Kidney (tissue), 14 donors: Measurements from ENCODE around the gene AGBL5. TPM values are rescaled to one million over a fixed set of nuclear protein-coding genes. Genes with fewer than 3 reads are reported as not detected.

ENCODE experiments used
- DNase-seq, 5 donors: peaks; one replicate each; pipeline ENCODE4 v3.0.0-alpha.2; 2013 to 2020
- FAIRE-seq: peaks from 2 replicates; lab custom pipeline; 2012; peaks lifted over from hg19 to GRCh38; lab: Jason Lieb, UNC
- H3K27ac ChIP-seq, 2 donors: one replicate each; pipeline ENCODE4 v1.7.0; 2013; ENCODE audit warnings: low read depth in 2 of 2, low read length in 2 of 2, inconsistent platforms in 1 of 2
- H3K27me3 ChIP-seq: one replicate; pipeline ENCODE4 v1.7.1; 2013; ENCODE audit warnings: low read length, inconsistent platforms; ENCODE audit not compliant: control insufficient read depth, insufficient read depth
- H3K36me3 ChIP-seq, 3 donors: one replicate each; pipeline versions ENCODE4 v1.7.0 to v1.7.1; 2013; ENCODE audit warnings: low read length in 3 of 3, control low read depth in 1 of 3, inconsistent platforms in 1 of 3; ENCODE audit not compliant: insufficient read depth in 3 of 3, control insufficient read depth in 2 of 3
- H3K4me1 ChIP-seq, 3 donors: one replicate each; pipeline versions ENCODE4 v1.7.0 to v1.7.1; 2013; ENCODE audit warnings: low read length in 3 of 3, inconsistent platforms in 1 of 3, low read depth in 1 of 3; ENCODE audit not compliant: control insufficient read depth in 2 of 3, insufficient read depth in 2 of 3
- H3K4me3 ChIP-seq, 3 donors: one replicate each; pipeline versions ENCODE4 v1.7.0 to v1.8.1; 2013; ENCODE audit warnings: low read length in 3 of 3, control low read depth in 1 of 3, inconsistent platforms in 1 of 3
- H3K9ac ChIP-seq, 3 donors: one replicate each; pipeline versions ENCODE4 v1.7.0 to v1.7.1; 2013; ENCODE audit warnings: low read length in 3 of 3, control low read depth in 1 of 3, inconsistent platforms in 1 of 3
- H3K9me3 ChIP-seq, 3 donors: one replicate each; pipeline versions ENCODE4 v1.7.0 to v1.7.1; 2013; ENCODE audit warnings: low read length in 3 of 3, control low read depth in 1 of 3, inconsistent platforms in 1 of 3; ENCODE audit not compliant: control insufficient read depth in 2 of 3, insufficient read depth in 1 of 3
- CTCF ChIP-seq: IDR thresholded peaks from 3 replicates; pipeline ENCODE4 v1.5.1; 2012; ENCODE audit warnings: mild to moderate bottlenecking, moderate library complexity, borderline replicate concordance; ENCODE audit not compliant: insufficient read depth; ENCODE audit errors: extremely low read depth
- intact Hi-C: fragments of 100-400 bp; cut with DNase I; formaldehyde crosslinking; loops from one replicate; pipeline ENCODE4 v1.11.1; 2022
- polyA plus RNA-seq: library from polyadenylated mRNA; stranded (reverse); fragments of 350-450 nt; fragmentation: Illumina TruSeq; extraction: RNeasy Lipid Tissue Mini Kit (QIAGEN cat#74804); gene quantifications from one replicate; pipeline ENCODE4 v1.2.3, GENCODE V29; 2014; ENCODE audit warnings: low read depth, low replicate concordance; ENCODE audit not compliant: insufficient read depth
- total RNA-seq: library from RNA; stranded (reverse); fragmentation: NEBNext Ultra II Directional; extraction: Animal tissue kit (Norgen Biotek cat#: 25700); gene quantifications from one replicate; pipeline ENCODE4 v1.2.1, GENCODE V29; 2021
- donor health status: control.
- donor health status: control.
- donor health status: control.
- donor health status: control.
- donor health status: control.
- donor health status: DM: yes; HTN: yes; CAD: no.
- donor health status: Normal renal cell carcinoma (clear cell type).

AGBL5 gene
- total and polyA plus RNA-seq, 2 donors from 2014 or later, result 33.4 to 36.5 TPM

GRCh38 chr2:27079233-27080139 is 28.0 kb downstream of the AGBL5 start:
- TF ChIP-seq CTCF, result no peak
- FAIRE-seq, result no peak
- H3K4me1 ChIP-seq, result peaks cover 0 to 16% (median 9%) of the 10 kb centered on the region in 3 donors
- H3K4me3 ChIP-seq, result peak overlapping the region; percentile 20 to 55 (median 36)
- no peak overlapping the region for H3K9ac ChIP-seq
- H3K36me3 ChIP-seq, result no peaks in the 10 kb centered on the region
- intact Hi-C loops, result no loop called here
- peak overlapping the region; percentile 54 to 82 for H3K27ac ChIP-seq
- peak in 1 of 5 donors; percentile 74 for DNase-seq
- H3K27me3 ChIP-seq, result no peaks in the 10 kb centered on the region
- no peaks in the 10 kb centered on the region for H3K9me3 ChIP-seq

GRCh38 chr2:27080140-27080469 is 28.6 kb downstream of the AGBL5 start:
- Histone ChIP-seq H3K9me3 (no peaks in the 10 kb centered on the region), H3K36me3 (no peaks in the 10 kb centered on the region), H3K9ac (peak overlapping the region in 1 of 3 donors; percentile 5), H3K27me3 (no peaks in the 10 kb centered on the region), H3K4me1 (peaks cover under 1 to 13% (median 5%) of the 10 kb centered on the region in 3 donors), H3K4me3 (peak overlapping the region in 2 of 3 donors; percentile 36 to 55), H3K27ac (peak overlapping the region in 1 of 2 donors; percentile 8)
- DNase-seq (no peak), FAIRE-seq (no peak)
- TF ChIP-seq CTCF, result no peak
- intact Hi-C loops, result no loop called here

- Histone ChIP-seq H3K4me3 (peak overlapping the region in 2 of 3 donors; percentile 12 to 55), H3K4me1 (peaks cover 4 to 18% (median 5%) of the 10 kb centered on the region in 3 donors), H3K9me3 (no peaks in the 10 kb centered on the region), H3K27ac (peak overlapping the region in 1 of 2 donors; percentile 23), H3K36me3 (no peaks in the 10 kb centered on the region), H3K9ac (peak overlapping the region in 1 of 3 donors; percentile 5), H3K27me3 (no peaks in the 10 kb centered on the region)
- DNase-seq (peak in 1 of 5 donors; percentile 79), FAIRE-seq (no peak)
- no peak for TF ChIP-seq CTCF
- intact Hi-C loops, result no loop called here
Measured at GRCh38 chr2:27080603-27080936, 29.1 kb downstream of the AGBL5 start.
